H1 (cell line): ENCODE data around the gene NONO. TPM values are rescaled to one million over a fixed set of nuclear protein-coding genes. Genes with fewer than 3 reads are reported as not detected.

ENCODE experiments used
- BCL11A ChIP-seq, 2 experiments: IDR thresholded peaks; one replicate each; pipeline ENCODE4 v1.6.1; 2011; ENCODE audit warnings: low read depth in 2 of 2, low read length in 2 of 2, mild to moderate bottlenecking in 2 of 2
- CHD2 ChIP-seq: IDR thresholded peaks from 2 replicates; pipeline ENCODE4 v1.6.1; 2012; ENCODE audit warnings: low read length, improper control_type of control experiment
- EP300 ChIP-seq, 2 experiments: IDR thresholded peaks; 1 replicate in 1 of 2; 2 replicates in 1 of 2; pipeline ENCODE4 v1.6.1; 2011 to 2012; ENCODE audit warnings: low read depth in 2 of 2, low read length in 2 of 2, mild to moderate bottlenecking in 2 of 2, borderline replicate concordance in 1 of 2, inconsistent platforms in 1 of 2, moderate library complexity in 1 of 2
- KDM4A ChIP-seq: IDR thresholded peaks from one replicate; pipeline ENCODE4 v1.7.1; 2012; ENCODE audit warnings: low read depth, mild to moderate bottlenecking, moderate library complexity, low read length, inconsistent platforms; ENCODE audit not compliant: severe bottlenecking
- NANOG ChIP-seq: IDR thresholded peaks from 2 replicates; pipeline ENCODE4 v1.6.1; 2011; ENCODE audit warnings: low read length, low read depth, mild to moderate bottlenecking, inconsistent platforms; ENCODE audit not compliant: insufficient read depth, poor library complexity, severe bottlenecking
- POLR2A ChIP-seq, 2 experiments: IDR thresholded peaks; 1 replicate in 1 of 2; 2 replicates in 1 of 2; pipeline ENCODE4 v1.6.1; 2011; ENCODE audit warnings: low read depth in 2 of 2, low read length in 2 of 2, mild to moderate bottlenecking in 2 of 2; ENCODE audit errors: control extremely low read depth in 1 of 2
- RXRA ChIP-seq: IDR thresholded peaks from 2 replicates; pipeline ENCODE4 v1.6.1; 2011; ENCODE audit warnings: low read depth, mild to moderate bottlenecking, low read length, moderate library complexity; ENCODE audit not compliant: insufficient read depth
- SP1 ChIP-seq: IDR thresholded peaks from 2 replicates; pipeline ENCODE4 v1.6.1; 2011; ENCODE audit warnings: low read depth, low read length
- SP2 ChIP-seq: IDR thresholded peaks from 2 replicates; pipeline ENCODE4 v1.6.1; 2012; ENCODE audit warnings: mild to moderate bottlenecking, low read length, inconsistent platforms
- SP4 ChIP-seq: IDR thresholded peaks from 2 replicates; pipeline ENCODE4 v1.6.1; 2012; ENCODE audit warnings: low read length, inconsistent platforms
- TBP ChIP-seq: IDR thresholded peaks from 2 replicates; pipeline ENCODE4 v1.6.1; 2011; ENCODE audit warnings: low read depth, low read length, improper control_type of control experiment
- TCF12 ChIP-seq: IDR thresholded peaks from 2 replicates; pipeline ENCODE4 v1.6.1; 2011; ENCODE audit warnings: low read depth, mild to moderate bottlenecking, low read length
- TEAD4 ChIP-seq: IDR thresholded peaks from 2 replicates; pipeline ENCODE4 v1.6.1; 2012; ENCODE audit warnings: low read depth, low read length, inconsistent platforms, mixed read lengths
- polyA plus RNA-seq, 7 experiments: library from polyadenylated mRNA; depleted of rRNA in 3 of 7; stranded (reverse) in 5 of 7; unstranded in 2 of 7; fragments of >200 nt in 5 of 7; fragments of 200-250 nt in 2 of 7; gene quantifications; 1 replicate in 5 of 7; 2 replicates in 1 of 7; 4 replicates in 1 of 7; pipeline versions ENCODE4 v1.2.1 to v1.2.3, GENCODE V29; 2011 to 2013; ENCODE audit warnings: missing spikeins in 2 of 7, mixed read lengths in 2 of 7
- total RNA-seq: library from RNA; stranded (reverse); fragmentation: NEBNext Ultra II Directional; extraction: Animal tissue kit (Norgen Biotek cat#: 25700); gene quantifications from 2 replicates; pipeline ENCODE4 v1.2.1, GENCODE V29; 2021
- TF ChIP-seq, protein P1 (sequence below): IDR thresholded peaks from 2 replicates; pipeline ENCODE4 v1.6.1; 2011; ENCODE audit warnings: low read depth, mild to moderate bottlenecking, low read length; ENCODE audit not compliant: insufficient read depth

NONO gene
- total and polyA plus RNA-seq, 2 of the 8 experiments (the other 6 are each of a cell fraction or from before 2014, with no cell fraction given): 641 to 728 TPM

DNA sequence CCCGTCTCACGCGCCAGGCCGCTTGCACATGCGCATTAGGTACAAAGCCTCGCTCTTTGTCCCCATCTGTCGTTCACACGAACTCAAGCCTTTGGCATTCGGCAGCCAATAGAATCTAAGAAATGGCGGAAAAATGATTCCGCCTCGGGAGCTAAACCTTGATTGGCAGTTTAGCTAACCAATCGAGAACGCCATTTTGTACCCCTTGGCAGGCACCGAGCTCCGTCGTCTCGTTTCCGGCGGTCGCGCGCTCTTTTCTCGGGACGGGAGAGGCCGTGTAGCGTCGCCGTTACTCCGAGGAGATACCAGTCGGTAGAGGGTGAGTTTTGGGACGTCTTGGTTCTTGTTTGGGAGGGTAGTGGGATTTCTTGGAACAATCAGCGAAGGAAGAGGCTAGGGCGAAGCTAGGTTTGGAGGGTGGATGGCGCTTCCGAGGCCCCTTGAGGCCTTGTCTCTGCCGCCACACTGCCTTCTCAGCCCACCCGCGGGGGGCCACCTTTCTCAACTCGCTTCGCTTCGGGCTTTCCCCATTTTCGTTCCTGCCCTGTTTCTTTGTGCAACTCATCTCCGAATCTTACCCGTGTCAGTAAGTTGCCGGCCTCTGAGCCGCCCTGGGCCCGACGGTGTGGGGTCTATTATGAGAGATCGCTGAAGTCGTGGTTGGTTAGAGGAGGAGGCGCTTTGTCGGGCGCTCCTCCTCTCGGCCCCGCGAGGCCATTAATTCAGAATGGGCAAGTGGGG, at the start of gene NONO (continued):
- TF ChIP-seq RXRA (no peak), SP4 (no peak), TCF12 (no peak), SP1 (peak; percentile 50), EP300 (IDR thresholded peaks at IDR 0.05; ENCODE audit: borderline replicate concordance in 1 of 2, low read depth in 2 of 2, low read length in 2 of 2) (no peak), SP2 (peak; percentile 43; the same call in 1 of the 2 replicates), NANOG (no peak), CHD2 (peak; percentile 38; the same call in 1 of the 2 replicates), POLR2A (IDR thresholded peaks at IDR 0.05; ENCODE audit: control extremely low read depth in 1 of 2, low read depth in 2 of 2, low read length in 2 of 2) (peak; percentile 75 to 96), BCL11A (IDR thresholded peaks at IDR 0.05; ENCODE audit: low read depth in 2 of 2, low read length in 2 of 2) (no peak), TEAD4 (no peak), KDM4A (no peak), TBP (peak; percentile 90)
- TF ChIP-seq, protein P1, sequence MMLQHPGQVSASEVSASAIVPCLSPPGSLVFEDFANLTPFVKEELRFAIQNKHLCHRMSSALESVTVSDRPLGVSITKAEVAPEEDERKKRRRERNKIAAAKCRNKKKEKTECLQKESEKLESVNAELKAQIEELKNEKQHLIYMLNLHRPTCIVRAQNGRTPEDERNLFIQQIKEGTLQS: no peak
